ENCODE results near the gene LHFPL4. TPM values are rescaled to one million over a fixed set of nuclear protein-coding genes. Genes with fewer than 3 reads are reported as not detected.

Gene LHFPL4
- total RNA-seq = under 0.01 TPM in 1 of 2 replicates, not detected in the other

GRCh38 chr3:9553021-9553947 lies at the start of gene LHFPL4:
LHFPL4 (minus strand) TSS chr3:9553822; CDS start chr3:9552679, 1,143 bp downstream.

Other genes starting within 250 kb of the LHFPL4 start
- 36.2 and 39.1 TPM in 2 replicates for gene THUMPD3, start 190.8 kb downstream of the LHFPL4 start, total RNA-seq
- 35.7 and 48.4 TPM in 2 replicates for gene SETD5, start 156.2 kb downstream of the LHFPL4 start, total RNA-seq
- gene MTMR14, start 95.7 kb upstream of the LHFPL4 start, total RNA-seq = 23.5 and 25.6 TPM in 2 replicates
- gene CPNE9, start 150.0 kb upstream of the LHFPL4 start, total RNA-seq = not detected in 2 replicates
- 8.2 and 11.0 TPM in 2 replicates for gene BRPF1, start 177.9 kb upstream of the LHFPL4 start, total RNA-seq
- 32.2 and 37.9 TPM in 2 replicates for gene OGG1, start 196.1 kb upstream of the LHFPL4 start, total RNA-seq
- 27.5 and 31.7 TPM in 2 replicates for gene CAMK1, start 216.1 kb upstream of the LHFPL4 start, total RNA-seq
- 69.6 and 72.4 TPM in 2 replicates for gene TADA3, start 238.7 kb upstream of the LHFPL4 start, total RNA-seq
- 111 and 190 TPM in 2 replicates for gene ARPC4, start 239.3 kb upstream of the LHFPL4 start, total RNA-seq

Measured in pericardium fibroblast (primary cell).